GM18502 (cell line): ENCODE data around the gene HSPA1L.
A peak's percentile ranks its signal among the peaks of the same experiment; 100 is the strongest.

Experiments used
- ATAC-seq: cut with Tn5 transposase; IDR thresholded peaks from one replicate; pipeline ENCODE4 v1.9.1; 2021; ENCODE audit warnings: mild to moderate bottlenecking; ENCODE audit not compliant: unreplicated experiment, poor library complexity

The HSPA1L gene

DNA sequence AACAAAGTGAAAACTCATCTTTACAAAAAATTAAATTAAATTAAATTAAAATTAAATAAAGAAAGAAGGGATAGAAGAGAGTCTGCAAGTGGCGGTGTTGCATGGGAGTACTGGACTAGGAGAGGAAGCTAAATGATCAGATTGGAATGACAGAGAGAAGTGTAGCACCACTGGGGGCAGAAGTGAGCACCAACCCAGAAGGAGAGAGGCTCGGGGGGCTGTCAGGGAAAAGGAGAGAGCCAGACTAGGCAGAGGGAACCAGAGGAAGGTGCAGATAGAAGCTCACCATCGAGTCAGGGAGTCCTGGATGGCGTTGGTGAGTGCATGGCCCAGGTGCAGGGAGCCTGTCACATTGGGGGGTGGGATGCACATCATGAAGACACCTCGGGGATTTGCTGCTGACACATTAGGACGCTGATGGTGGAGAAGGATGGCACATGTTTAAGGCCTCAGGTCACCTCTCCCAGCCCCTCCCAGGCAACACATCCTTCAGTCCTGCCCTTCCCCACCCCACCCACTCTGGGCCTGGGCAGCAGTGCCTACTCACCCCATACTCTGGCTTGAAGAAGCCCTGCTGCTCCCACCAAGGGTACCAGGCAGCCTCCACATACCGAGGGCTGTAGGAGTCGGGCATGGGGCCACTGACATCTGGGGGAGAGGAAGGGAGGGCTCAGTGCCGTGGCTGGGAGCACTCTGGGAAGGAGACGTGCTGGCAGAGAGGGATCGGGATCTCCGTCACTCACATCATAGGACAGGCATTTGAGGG, 23.6 kb downstream of the HSPA1L start:
- no peak for ATAC-seq

DNA sequence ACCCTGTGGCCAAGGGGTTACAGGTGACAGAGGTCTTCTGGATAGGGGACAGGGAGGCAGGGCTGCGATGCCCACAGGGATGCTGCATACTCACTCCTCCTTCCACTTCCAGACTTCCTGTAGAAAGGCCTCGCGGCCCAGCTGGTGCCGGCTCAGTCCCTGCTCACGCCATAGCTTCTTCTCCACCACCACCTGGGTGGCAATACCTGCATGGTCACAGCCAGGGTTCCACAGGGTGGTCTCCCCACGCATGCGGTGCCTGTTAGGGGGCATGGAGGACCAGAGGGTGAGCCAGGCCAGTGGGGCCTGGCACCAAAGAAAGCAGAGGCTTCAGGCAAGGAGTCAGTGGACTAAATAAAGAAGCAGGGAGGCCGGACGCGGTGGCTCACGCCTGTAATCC, 29.6 kb downstream of the HSPA1L start:
- no peak for ATAC-seq

DNA sequence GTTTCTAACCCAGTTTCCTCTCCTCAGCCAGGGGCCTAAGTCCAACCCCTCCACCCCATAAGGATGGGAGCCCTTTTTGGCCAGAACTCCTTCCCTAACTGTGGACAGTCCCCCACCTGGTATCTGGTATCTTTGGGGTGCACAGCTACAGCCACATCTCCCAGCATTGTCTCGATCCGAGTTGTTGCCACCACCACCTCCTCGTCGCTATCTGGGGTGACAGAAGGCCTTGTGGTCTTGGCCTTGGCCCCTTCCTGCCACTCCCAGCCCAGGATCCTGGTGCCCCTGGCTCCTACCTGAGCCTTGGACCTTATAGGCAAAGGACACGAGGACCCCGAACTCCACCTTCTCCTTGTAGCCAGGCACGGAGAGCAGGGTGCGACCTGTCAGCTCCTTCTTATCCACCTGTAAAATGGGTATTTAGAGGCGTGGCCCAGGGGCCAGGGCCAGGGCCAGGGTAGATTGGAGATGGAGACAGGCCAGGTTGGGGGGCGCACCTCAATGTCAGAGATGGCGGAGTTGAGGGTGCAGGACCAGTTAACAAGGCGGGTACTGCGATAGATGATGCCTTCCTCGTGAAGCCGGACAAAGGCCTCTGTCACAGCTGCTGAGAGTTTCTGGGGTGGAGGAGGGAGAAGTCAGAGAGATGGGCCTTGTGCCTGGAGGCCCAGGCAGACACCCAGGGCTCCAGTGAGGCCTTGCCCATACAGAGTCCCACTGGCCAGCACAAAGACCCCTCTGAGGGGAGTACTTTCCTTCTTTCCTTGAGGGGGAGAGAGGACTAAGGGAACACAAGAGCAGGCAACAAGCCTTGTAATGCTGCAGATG, 30.8 kb downstream of the HSPA1L start:
- no peak for ATAC-seq

DNA sequence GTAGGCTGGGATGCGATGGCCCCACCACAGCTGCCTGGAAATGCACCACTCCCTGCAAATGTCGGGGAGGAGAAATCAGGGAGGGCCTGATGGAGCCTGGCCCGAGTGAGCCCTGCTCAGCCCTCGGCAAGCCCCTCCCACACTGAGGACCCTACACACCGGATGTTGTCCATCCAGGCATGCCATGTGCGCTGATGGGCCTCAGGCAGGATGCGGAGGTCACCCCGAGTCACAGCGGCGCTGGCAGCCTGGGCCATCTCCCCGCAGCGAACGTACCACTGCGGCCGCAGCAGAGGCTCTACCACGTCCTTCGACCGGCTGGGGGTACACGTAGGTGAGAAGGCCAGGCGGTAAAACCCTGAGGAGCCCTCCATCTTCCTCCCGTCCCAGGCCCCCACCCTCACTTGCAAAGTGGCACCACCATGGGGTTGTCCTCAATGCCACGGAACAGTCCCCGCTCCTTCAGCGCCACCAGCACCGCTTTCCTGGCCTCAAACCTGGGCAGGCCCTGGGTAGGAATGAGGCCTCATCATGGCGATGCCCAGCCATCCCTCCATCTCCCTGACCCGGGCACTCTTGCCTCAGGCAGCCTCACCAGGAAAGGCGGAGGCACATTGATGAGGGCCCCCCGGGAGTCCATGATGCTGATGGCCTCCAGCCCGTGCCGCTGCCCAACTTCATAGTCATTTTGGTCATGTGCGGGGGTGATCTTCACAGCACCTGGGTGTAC, 32.8 kb downstream of the HSPA1L start:
- no peak for ATAC-seq

DNA sequence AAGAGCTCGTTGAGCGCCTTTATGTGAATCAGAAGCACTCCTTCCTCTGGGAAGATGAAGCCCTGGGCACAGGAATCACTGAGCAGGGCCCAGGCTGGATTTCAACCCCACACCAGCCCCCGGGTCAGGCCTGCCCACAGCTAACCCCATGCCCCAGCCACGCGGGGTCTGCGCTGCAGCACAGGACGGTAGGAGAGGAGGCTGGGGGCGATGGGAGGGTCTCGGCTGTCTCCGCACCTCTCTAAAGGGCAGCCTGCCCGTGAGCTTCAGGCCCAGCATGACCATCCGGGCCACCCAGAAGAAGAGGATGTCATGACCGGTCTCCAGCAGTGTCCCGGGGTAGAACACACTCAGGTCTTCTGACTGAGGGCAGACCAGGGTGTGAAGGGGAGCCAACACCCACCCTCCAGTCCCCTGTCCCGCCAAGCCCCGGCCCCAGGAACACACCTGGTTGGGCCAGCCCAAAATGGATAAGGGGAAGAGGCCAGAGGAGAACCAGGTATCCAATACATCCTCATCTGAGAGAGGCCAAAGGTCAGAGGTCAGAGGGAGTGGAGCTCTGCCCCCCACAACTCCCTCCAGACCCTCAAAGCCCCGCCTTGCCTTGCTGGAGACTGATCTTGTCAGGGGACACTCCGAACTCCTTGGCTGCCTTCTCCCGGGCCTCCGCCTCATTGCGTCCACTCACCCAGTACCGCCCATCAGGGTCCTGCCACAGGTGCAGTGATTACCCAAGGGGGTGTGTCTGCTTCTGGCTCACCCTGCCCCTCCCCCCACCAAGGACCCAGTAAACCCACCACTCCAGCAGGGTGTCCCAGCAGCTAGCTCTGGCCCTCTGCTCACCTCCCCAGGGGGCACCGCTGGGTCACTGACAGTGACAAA, 33.6 kb downstream of the HSPA1L start:
- no peak for ATAC-seq

DNA sequence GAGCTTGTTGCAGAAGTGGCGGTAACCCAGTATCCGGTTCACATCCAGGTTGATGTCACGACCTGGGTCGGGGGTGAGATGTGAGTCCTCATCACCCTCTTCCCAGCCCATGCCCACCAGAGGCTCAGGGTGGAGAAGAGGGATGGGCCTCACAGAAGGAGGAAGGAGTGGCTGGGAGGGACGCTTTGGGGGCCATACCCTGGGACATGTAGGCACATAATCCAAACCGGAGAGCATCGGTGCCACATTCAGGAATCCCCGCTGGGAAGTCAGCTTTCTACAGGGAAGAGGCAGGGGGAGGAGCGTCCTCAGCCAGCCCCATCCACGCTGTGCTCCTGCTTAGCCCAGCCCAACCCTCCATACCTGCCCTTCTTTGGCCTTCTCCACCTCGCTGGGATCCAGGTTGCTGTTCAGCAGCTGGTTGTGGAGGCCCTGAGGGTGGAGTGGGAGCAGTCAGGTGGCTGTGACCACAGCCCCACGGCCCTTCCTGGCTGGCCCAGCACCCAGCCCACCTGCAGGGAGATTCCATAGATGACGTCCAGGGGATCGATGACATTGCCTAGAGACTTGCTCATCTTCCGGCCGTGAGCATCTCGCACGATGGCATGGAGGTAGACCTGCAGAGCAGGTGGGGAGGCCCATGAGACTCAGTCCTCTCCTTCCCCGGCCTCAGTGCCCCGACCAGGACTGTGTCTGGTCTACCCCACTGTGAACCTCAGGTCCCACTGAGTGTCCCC, 34.4 kb downstream of the HSPA1L start:
- no peak for ATAC-seq

DNA sequence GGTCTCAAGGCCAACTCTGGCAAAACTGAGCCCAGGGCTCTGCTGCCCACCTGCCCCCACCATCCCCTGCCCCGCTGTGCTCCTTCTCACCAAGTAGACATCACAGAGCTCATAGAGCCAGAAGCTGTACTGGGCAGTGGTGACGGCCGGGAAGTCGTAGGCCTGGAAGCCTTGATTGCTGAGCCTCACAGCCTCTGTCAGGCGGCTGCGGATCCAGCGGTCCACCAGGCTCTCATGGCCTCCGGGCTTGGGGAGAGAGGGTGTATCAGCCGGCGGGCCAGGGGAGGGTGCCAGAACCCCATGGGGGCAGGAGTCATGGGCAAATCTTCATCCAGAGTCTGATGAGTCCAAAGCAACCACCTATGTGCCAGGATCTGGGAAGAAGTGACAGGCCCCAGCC, 35.2 kb downstream of the HSPA1L start:
- ATAC-seq: no peak

DNA sequence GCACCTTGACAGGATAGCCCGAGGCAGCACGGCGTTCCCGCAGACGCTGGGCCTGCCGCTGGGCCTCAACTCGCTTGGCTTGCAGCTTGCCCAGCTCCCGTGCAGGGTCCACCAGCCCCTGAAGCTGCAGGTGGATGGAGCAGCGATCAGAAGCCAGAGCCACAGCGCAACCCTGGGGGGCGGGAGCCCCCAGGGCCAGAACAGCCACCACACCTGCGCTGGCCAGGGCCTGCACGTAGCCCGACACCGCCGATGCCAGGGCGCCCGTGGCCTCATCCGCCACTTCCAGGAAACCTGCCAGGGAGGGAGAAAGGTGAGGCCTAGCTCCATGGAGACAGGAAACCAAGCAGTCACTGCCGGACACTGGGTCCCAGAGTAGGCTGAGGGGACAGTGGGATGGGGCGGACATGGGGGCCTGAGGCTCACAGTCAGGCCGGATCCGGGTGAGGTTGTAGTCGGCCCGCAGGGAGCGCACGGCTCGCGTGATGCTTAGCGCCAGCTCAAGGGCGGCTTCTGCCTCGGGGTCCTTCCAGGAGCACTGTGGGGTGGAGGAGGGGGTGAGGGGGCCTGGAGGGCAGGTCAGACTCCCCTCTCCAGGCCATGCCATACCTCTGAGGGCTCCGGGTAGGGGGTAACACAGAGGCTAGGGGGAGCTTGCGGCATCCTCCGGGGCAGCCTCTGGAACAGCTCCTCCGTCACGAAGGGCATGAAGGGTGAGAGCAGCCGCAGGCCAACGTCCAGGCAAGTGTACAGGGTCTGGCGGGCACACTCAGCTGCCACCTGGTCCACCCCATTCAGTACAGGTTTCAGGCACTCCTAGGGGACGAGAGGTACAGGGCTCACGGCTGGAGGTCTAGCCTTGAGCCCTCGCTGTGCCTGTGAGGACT, 35.8 kb downstream of the HSPA1L start:
- no peak for ATAC-seq

DNA sequence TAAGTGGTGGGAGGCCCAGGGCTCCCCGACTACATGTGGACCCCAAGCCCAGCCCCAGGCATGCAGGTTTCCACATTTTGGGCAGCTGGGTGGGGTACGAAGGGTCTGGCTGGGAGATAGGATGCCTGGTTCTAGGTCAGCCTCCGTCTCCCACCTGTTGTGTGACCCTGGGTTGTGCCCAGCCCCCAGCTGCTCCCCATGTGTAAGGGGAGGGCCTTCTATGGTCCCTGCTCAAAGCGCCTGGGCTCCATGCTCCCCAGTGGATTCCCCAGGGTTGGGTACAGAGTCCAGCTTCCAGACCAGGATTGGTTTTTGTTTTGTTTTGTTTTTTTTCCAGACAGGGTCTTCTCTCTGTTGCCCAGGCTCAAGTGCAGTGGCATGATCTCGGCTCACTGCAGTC, 36.9 kb downstream of the HSPA1L start:
- no peak for ATAC-seq

DNA sequence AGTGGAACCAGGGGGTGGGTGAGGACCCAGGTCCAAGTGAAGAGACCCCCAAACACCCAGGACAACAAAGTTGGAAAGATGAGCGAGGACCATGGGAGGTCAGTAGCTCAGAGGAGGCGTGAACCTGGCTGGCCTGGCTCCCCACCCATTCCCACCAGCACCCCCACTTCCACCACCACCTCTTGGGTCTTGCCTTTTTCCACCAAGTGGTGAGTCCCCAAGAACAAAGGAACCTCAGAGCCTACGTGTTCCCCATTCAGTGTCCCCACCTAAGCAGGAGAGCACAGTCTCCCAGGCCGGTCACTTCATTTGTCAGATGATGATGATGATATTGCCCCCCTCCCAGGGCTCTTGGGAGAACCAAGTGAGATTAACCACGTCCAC, 37.4 kb downstream of the HSPA1L start:
- ATAC-seq: no peak

DNA sequence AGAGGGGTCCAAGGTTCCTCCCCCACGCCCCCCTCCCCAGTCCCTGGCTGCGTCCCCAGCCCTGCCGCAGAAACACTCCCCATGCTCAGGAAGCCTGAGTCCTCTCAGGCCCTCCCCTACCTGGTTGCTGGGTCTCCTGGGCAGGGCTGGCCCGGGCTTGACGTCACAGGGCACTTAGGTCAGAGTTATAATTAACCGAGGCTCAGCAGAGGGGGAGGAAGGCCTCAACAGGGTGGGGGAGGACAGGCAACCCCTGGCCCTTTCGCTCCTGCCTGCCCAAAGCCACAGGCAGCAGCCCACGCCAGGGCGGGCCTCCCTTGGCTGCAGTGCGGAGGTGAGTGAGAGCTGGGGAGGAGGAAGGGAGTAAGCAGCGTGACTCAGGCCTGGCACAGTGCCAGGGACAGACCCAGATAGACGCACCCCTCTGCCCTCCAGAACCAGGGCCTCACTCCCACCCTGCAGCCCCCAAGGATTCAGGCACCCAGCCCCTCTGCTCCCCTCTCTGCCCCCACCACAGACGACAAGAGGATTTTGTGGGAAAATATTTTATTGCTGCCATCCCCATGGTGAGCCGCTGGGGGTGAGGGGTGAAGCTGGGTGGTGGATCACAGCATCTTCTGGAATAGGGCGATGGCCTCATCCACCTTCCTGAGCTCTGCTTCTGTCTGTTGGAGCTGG, 38.0 kb downstream of the HSPA1L start, which contains the start of gene VWA7:
TSS of gene VWA7 (minus strand) at position 340 of the 678 bp plus-strand sequence. CDS start 549 bp downstream, outside the sequence.
- peak; percentile 77 for ATAC-seq

DNA sequence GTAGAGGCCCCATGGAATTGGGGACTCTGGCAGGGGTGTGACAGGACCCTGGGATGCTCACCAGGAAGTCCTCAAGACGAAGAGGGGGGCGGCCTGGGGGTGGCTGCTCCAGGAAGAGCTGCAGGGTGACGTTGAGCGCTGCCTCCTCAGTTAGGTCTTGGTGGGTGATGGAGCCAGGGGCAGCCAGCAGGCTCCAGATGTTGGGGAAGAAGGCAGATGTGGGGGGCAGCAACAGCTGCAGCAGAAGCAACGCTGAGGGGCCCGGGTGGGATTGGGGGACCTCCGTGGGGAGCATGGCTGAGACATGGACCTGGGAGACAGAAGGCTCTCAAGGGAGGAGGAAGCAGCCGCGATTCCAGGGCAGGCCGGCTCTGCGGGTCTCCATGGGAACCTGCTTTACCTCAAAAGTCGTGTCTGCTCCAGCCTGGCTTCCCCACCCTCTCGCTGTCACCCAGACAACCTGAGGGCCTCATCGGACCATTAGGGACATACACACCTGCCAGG, 38.5 kb downstream of the HSPA1L start:
- peak; percentile 26 for ATAC-seq

DNA sequence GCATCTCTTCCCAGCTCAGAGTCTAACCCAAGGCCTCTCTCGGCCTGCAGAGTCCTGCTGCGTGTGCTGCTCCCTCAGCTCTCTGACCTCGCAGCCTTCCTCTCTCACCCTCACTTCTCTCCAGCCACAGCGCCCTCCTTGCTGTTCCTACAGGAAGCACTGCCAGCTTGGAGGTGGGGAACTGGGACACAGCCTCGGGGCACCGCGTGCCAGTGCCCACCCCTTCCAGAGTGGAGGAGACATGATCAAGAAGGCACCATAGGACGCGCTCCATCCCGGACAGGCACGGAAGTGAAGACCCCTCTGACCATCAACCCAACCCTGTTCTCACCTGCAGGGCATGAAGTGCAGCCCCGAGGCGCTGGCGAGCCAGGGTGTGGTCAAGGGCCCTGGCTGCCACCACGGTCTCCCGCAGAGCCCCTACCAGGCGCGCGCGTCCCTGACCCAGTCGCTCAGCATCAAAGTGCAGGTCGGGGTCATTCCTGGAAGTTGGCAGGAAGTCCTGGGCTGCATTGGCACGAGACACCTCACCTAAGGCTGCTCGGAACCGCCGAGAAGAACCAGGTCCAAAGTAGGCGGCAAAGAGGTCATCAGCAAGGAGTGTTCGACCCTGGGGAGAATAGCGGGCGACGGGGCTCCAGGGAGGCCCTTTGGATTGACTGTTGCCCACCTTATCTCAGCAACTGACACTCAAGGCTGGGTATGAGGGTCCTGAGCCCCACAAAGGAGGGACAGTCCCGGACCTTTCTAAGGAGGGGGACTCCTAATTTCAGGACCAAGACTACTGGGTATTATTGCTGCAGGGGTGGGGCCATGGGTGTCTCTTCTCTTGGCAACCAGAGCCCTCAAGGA, 39.2 kb downstream of the HSPA1L start:
- no peak for ATAC-seq

DNA sequence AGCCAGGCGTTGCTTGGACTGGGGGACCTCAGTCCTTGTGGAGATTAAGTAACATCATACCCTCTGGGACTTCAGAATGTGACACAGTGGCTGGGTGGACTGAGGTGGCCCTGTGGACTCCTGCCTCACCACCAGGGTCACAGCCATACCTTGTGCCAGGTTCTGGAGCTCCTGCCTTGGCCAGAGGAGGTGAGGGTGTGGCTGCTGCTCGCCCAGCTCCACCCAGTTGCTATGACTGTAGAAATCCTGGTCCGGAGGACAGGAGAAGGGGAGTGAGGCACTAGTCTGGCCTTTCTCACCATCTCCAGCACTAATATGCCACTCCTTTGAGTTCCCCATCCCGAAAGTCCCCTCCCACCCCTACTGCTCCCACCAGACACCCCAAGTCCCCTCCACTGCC, 39.9 kb downstream of the HSPA1L start:
- no peak for ATAC-seq

DNA sequence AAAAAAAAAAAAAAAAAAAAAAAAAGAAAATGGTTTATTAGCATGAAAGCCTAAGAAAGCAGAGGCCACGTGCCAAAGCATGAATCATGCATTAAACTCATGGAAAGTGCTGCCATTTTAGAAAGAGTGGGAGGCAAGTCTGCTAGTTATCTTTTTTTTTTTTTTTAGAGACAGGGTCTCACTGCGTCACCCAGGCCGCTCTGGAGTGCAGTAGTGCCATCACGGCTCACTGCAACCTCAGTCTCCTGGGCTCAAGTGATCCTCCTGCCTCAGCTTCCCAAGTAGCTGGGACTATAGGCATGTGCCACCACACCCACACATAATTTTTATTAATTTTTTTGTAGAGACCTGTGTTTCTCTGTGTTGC, 43.1 kb downstream of the HSPA1L start:
- no peak for ATAC-seq

DNA sequence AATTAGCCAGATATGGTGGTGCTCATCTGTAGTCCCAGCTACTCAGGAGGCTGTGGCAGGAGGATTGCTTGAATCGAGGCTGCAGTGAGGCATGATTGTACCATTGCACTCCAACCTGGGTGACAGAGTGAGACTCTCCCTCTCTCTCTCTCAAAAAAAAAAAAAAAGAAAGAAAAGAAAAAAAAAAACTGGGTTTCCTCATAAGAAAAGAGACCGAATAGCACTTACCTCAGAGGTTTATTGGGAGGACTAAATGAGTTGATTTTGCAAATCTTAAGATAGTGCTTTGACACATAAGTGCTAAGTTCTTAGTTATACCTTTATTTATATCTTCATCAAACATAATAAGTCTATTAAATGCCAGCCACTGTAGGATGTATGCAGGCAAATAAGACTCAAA, 44.2 kb downstream of the HSPA1L start:
- no peak for ATAC-seq
